SH-SY5Y (cell line): ENCODE data around the gene SSBP1.

ENCODE experiments used
- GATA2 ChIP-seq: IDR thresholded peaks from 2 replicates; pipeline ENCODE4 v1.6.1; 2011; ENCODE audit warnings: mild to moderate bottlenecking, low read depth, low read length
- GATA3 ChIP-seq: IDR thresholded peaks from 2 replicates; pipeline ENCODE4 v1.6.1; 2011; ENCODE audit warnings: low read depth, mild to moderate bottlenecking, low read length, moderate library complexity

- TF ChIP-seq GATA3, result no peak
- no peak for TF ChIP-seq GATA2
These were observed 10.2 kb downstream of the SSBP1 start for GRCh38 chr7:141748396-141748795.
